DMS114 treated with DMSO at 0.1 percent for 48 hours (cell line): Measurements from ENCODE around the gene RDH13.
"Not testable (repeated sequence)": the region's sequence is repeated elsewhere in the genome, so short reads cannot be mapped to it uniquely, and the experiment has no call there.

Experiments used
- DNase-seq: peaks from one replicate; lab custom pipeline; 2025; ENCODE audit not compliant: unreplicated experiment; lab: John Stamatoyannopoulos, UW

The RDH13 gene

GRCh38 chr19:55062735-55063491, at the start of gene RDH13:
Gene RDH13, minus strand, starts transcription at chr19:55063148. Its CDS starts 116 bp downstream, at chr19:55063032.
- DNase-seq: peak; percentile 94

- DNase-seq: no peak
These were observed 49.4 kb upstream of the RDH13 start for GRCh38 chr19:55112246-55112776.

GRCh38 chr19:55111238-55111831, 48.4 kb upstream of the RDH13 start:
- DNase-seq: no peak

GRCh38 chr19:55109527-55110291, 46.8 kb upstream of the RDH13 start:
- DNase-seq: no peak

DNA sequence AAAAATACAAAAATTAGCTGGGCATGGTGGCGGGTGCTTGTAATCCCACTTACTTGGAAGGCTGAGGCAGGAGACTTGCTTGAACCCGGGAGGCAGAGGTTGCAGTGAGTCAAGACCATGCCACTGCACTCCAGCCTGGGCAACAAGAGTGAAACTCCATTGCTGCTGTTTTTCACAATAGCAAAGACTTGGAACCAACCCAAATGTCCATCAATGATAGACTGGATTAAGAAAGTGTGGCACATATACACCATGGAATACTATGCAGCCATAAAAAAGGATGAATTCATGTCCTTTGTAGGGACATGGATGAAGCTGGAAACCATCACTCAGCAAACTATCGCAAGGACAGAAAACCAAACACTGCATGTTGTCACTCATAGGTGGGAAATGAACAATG, 44.3 kb upstream of the RDH13 start:
- DNase-seq: not testable (repeated sequence)

DNA sequence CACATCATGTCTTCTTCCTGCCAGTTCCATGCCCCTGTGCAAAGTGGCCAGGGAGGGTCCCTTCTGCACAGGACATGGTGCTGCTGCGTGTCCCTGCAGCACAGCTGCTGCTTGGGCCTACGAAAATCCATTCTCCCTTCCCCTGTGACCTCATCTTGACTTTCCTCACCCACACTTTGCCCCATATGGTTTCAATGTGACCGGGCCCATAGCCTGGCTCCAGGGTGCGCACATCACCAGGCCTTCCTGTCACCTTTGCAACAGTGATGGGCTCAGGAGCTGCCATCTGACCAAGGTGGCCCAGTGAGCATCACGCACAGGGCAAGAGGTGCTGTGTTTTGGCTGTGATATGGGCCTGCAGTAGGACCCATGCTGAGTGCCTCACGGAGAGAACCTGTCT, 43.6 kb upstream of the RDH13 start:
- no peak for DNase-seq

DNA sequence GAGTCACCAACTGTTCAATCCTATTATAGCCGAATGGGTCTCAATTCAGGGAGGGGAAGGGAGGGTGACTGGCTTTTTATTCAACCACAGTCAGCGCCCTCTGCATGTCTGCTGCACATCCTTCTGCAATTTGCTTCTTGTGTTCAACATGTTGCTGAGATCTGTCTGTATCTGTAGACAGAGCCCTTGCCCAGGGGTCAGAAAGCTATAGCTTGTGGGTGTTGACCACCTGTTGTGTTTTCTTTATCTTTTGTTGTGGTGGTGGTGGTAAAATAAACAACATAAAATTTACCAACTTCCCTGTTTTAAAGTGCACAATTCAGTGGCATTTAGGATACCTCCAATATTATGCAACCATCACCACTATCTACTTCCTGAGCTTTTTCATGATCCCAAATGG, 42.3 kb upstream of the RDH13 start:
- no peak for DNase-seq

- DNase-seq: no peak
These were observed 40.2 kb upstream of the RDH13 start for GRCh38 chr19:55103190-55103589.

- no peak for DNase-seq
These were observed 38.3 kb upstream of the RDH13 start for GRCh38 chr19:55101261-55101660.

- DNase-seq: peak; percentile 30
These were observed 36.9 kb upstream of the RDH13 start for GRCh38 chr19:55099557-55100506.

GRCh38 chr19:55098716-55099556, 36.0 kb upstream of the RDH13 start:
- no peak for DNase-seq

- no peak for DNase-seq
These were observed 35.1 kb upstream of the RDH13 start for GRCh38 chr19:55097864-55098715.

DNA sequence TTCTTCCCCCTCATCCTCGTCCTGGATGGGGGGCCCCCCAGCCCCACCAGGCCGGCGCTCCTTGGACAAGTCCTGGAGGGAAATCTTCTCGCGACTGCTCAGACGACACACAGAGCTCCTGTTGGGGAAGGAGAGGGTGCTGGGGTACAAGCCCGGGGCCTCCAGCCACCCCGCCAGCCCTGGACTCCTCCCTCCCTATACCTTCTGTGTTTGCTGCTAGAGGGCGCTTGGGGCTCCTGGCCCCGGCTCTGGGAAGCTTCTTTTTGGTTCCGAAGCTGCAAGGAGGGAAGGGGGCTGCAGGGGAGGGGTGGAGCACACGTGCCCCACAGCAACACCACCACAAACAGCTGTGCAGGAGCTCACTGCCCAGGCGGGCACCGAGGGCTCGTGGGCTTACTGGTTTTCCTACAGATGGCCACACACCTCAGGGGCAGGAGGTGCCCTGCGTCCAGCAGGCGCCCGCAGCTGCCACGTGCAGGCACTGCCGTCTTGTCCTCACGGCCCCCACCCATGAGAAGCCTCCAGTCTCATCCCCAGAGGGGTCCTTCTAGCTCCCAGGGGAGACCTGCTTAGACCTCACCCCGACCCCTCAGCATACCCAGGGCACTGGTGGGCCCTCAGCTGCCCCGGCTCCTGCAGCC, 33.2 kb upstream of the RDH13 start:
- DNase-seq: no peak

GRCh38 chr19:55095260-55096060, 32.5 kb upstream of the RDH13 start:
- DNase-seq: peak; percentile 65

DNA sequence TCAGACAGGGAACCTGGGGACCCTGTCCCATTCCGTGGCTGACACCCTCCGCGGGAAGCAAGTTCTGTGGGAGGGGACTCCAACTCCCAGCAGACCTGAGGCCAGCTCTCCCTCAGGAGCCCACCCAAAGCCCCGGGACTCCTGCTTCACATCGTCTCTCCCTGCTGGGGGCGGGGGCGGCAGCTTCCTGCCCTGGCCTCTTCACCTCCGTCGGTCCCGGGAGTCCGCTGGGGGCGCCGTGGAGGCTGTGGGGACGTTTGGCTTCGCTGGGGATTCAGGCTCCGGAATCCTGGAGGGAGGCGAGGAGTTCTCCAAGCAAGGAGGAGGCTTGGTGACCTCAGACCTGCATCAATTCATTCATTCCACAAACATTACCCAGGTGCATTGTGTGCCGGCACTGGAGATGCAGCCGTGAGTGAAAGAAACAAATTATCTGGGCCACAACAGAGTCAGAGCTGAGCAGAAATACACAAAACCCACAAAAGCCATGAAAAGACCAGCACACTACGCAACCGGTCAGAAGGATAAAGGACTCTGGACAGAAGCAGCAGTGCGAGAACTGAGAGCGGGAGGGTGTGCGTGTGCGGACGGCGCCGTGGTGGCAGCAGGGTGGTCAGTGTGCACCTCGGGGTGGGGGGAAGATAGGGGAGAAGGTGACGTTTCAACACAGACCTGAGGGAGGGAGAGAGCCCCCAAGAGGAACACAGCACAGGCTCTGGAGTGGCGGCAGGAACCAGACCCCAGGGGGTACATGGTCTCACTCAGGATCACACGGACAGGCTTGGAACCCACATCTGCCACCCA, 31.7 kb upstream of the RDH13 start:
- DNase-seq: no peak

DNA sequence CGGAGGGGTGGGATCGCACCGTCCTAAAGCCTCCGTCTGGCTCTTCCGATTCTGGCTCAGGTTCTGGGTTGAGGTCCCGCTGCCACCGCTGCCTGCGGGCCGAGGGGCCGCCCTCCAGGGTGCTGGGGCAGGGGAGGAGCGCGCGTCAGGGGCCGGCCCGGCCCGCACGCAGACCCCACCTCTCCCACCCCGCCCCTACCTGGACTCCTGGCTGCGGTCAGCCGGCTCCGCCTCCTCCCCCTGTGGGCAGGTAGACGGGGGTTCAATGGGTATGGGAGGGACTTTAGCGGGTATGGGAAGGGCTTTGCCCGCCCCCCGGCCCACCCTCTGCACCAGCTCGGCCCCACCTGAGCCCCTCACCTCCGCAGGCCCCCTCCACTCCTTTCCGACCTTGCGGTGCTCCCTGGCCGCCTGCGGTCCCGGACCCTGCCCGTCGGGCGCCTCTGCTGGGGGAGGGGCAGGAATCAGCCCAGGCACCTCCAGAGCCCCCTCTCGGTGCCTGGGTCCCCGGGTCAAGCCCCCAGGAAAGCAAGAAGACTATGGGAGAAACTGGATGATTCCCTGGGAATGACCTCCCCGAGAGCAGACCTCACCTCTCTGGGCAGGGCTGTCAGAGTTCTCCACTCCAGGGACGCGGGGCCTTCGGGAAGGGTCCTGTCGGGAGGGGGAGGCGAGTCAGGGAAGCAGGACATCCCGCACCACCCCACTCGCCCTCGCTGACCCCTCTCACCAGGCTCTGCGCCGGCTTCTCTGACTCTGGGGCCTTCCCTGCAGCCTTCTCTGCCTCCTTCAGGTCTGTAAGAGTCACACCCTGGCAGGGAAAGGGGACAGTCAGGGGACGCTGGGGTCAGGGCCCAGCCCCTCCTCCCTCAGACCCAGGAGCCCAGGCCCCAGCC, 29.7 kb upstream of the RDH13 start:
- no peak for DNase-seq
